Measurements from ENCODE around the gene FNDC8.

GRCh38 chr17:35166526-35166925 lies 45.1 kb downstream of the FNDC8 start:
- TF ChIP-seq CTCF (IDR thresholded peaks at IDR 0.05) (no peak), POLR2A (IDR thresholded peaks at IDR 0.05) (no peak)
